Mammary epithelial cell (primary cell): ENCODE measurements around the gene RFX1.
"Not testable (repeated sequence)": the region's sequence is repeated elsewhere in the genome, so short reads cannot be mapped to it uniquely, and the experiment has no call there.

ENCODE experiments used
- EZH2 ChIP-seq: IDR thresholded peaks from 2 replicates; pipeline ENCODE4 v1.6.1; 2012; ENCODE audit warnings: low read length, inconsistent platforms, borderline replicate concordance
- TF ChIP-seq, protein P1 (sequence below), 2 donors: IDR thresholded peaks in 1 of 2; conservative IDR thresholded peaks in 1 of 2; 2 replicates each; pipeline ENCODE4 v1.5.1; 2011 to 2012; ENCODE audit warnings: inconsistent platforms in 2 of 2, low read length in 2 of 2, mild to moderate bottlenecking in 2 of 2, control low read depth in 1 of 2, low read depth in 1 of 2; ENCODE audit not compliant: insufficient read depth in 1 of 2; ENCODE audit errors: extremely low read depth in 1 of 2

DNA sequence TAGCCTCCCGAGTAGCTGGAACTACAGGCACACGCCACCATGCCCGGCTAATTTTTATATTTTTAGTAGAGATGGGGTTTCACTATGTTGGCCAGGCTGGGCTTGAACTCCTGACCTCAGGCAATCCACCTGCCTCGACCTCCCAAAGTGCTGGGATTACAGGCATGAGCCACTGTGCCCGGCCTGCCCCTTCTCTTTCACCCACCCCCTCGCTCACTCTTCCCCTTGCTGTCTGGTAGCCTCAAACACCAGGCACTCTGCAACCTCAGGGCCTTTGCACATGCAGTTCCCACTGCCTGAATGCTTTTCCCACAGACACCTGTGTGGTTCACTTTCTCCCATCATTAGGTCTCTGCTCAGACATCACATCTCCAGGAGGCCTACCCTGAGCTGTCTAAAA is 84.0 kb downstream of the RFX1 start:
- TF ChIP-seq, protein P1, sequence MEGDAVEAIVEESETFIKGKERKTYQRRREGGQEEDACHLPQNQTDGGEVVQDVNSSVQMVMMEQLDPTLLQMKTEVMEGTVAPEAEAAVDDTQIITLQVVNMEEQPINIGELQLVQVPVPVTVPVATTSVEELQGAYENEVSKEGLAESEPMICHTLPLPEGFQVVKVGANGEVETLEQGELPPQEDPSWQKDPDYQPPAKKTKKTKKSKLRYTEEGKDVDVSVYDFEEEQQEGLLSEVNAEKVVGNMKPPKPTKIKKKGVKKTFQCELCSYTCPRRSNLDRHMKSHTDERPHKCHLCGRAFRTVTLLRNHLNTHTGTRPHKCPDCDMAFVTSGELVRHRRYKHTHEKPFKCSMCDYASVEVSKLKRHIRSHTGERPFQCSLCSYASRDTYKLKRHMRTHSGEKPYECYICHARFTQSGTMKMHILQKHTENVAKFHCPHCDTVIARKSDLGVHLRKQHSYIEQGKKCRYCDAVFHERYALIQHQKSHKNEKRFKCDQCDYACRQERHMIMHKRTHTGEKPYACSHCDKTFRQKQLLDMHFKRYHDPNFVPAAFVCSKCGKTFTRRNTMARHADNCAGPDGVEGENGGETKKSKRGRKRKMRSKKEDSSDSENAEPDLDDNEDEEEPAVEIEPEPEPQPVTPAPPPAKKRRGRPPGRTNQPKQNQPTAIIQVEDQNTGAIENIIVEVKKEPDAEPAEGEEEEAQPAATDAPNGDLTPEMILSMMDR (conservative IDR thresholded peaks at IDR 0.05 in 1 of 2, IDR thresholded peaks at IDR 0.05 in 1 of 2; ENCODE audit: extremely low read depth in 1 of 2, insufficient read depth in 1 of 2, low read depth in 1 of 2, low read length in 2 of 2), result not testable (repeated sequence)
- not testable (repeated sequence) for TF ChIP-seq EZH2
